Kidney (tissue), 14 donors: ENCODE data around the gene BTLA. TPM values are rescaled to one million over a fixed set of nuclear protein-coding genes. Genes with fewer than 3 reads are reported as not detected.

Source experiments
- DNase-seq, 5 donors: peaks; one replicate each; pipeline ENCODE4 v3.0.0-alpha.2; 2013 to 2020
- FAIRE-seq: peaks from 2 replicates; lab custom pipeline; 2012; peaks lifted over from hg19 to GRCh38; lab: Jason Lieb, UNC
- H3K27ac ChIP-seq, 2 donors: one replicate each; pipeline ENCODE4 v1.7.0; 2013; ENCODE audit warnings: low read depth in 2 of 2, low read length in 2 of 2, inconsistent platforms in 1 of 2
- H3K27me3 ChIP-seq: one replicate; pipeline ENCODE4 v1.7.1; 2013; ENCODE audit warnings: low read length, inconsistent platforms; ENCODE audit not compliant: control insufficient read depth, insufficient read depth
- H3K36me3 ChIP-seq, 3 donors: one replicate each; pipeline versions ENCODE4 v1.7.0 to v1.7.1; 2013; ENCODE audit warnings: low read length in 3 of 3, control low read depth in 1 of 3, inconsistent platforms in 1 of 3; ENCODE audit not compliant: insufficient read depth in 3 of 3, control insufficient read depth in 2 of 3
- H3K4me1 ChIP-seq, 3 donors: one replicate each; pipeline versions ENCODE4 v1.7.0 to v1.7.1; 2013; ENCODE audit warnings: low read length in 3 of 3, inconsistent platforms in 1 of 3, low read depth in 1 of 3; ENCODE audit not compliant: control insufficient read depth in 2 of 3, insufficient read depth in 2 of 3
- H3K4me3 ChIP-seq, 3 donors: one replicate each; pipeline versions ENCODE4 v1.7.0 to v1.8.1; 2013; ENCODE audit warnings: low read length in 3 of 3, control low read depth in 1 of 3, inconsistent platforms in 1 of 3
- H3K9ac ChIP-seq, 3 donors: one replicate each; pipeline versions ENCODE4 v1.7.0 to v1.7.1; 2013; ENCODE audit warnings: low read length in 3 of 3, control low read depth in 1 of 3, inconsistent platforms in 1 of 3
- H3K9me3 ChIP-seq, 3 donors: one replicate each; pipeline versions ENCODE4 v1.7.0 to v1.7.1; 2013; ENCODE audit warnings: low read length in 3 of 3, control low read depth in 1 of 3, inconsistent platforms in 1 of 3; ENCODE audit not compliant: control insufficient read depth in 2 of 3, insufficient read depth in 1 of 3
- CTCF ChIP-seq: IDR thresholded peaks from 3 replicates; pipeline ENCODE4 v1.5.1; 2012; ENCODE audit warnings: mild to moderate bottlenecking, moderate library complexity, borderline replicate concordance; ENCODE audit not compliant: insufficient read depth; ENCODE audit errors: extremely low read depth
- intact Hi-C: fragments of 100-400 bp; cut with DNase I; formaldehyde crosslinking; loops from one replicate; pipeline ENCODE4 v1.11.1; 2022
- polyA plus RNA-seq: library from polyadenylated mRNA; stranded (reverse); fragments of 350-450 nt; fragmentation: Illumina TruSeq; extraction: RNeasy Lipid Tissue Mini Kit (QIAGEN cat#74804); gene quantifications from one replicate; pipeline ENCODE4 v1.2.3, GENCODE V29; 2014; ENCODE audit warnings: low read depth, low replicate concordance; ENCODE audit not compliant: insufficient read depth
- total RNA-seq: library from RNA; stranded (reverse); fragmentation: NEBNext Ultra II Directional; extraction: Animal tissue kit (Norgen Biotek cat#: 25700); gene quantifications from one replicate; pipeline ENCODE4 v1.2.1, GENCODE V29; 2021
- donor health status: control.
- donor health status: control.
- donor health status: control.
- donor health status: control.
- donor health status: control.
- donor health status: DM: yes; HTN: yes; CAD: no.
- donor health status: Normal renal cell carcinoma (clear cell type).

BTLA gene
- total and polyA plus RNA-seq, 2 donors from 2014 or later, result 3.2 TPM; not detected in 1

- no peak overlapping the region for H3K4me3 ChIP-seq
- H3K4me1 ChIP-seq, result no peaks in the 10 kb centered on the region
- TF ChIP-seq CTCF, result no peak
- H3K27ac ChIP-seq, result no peak overlapping the region
- H3K36me3 ChIP-seq, result no peaks in the 10 kb centered on the region
- no peaks in the 10 kb centered on the region for H3K9me3 ChIP-seq
- FAIRE-seq, result no peak
- intact Hi-C loops, result no loop called here
- H3K9ac ChIP-seq, result no peak overlapping the region
- no peaks in the 10 kb centered on the region for H3K27me3 ChIP-seq
- no peak for DNase-seq
These were observed 7.1 kb downstream of the BTLA start for GRCh38 chr3:112492124-112492523.

GRCh38 chr3:112491373-112491772 is 7.9 kb downstream of the BTLA start:
- H3K9me3 ChIP-seq, result no peaks in the 10 kb centered on the region
- FAIRE-seq, result no peak

GRCh38 chr3:112489674-112490479 is 9.4 kb downstream of the BTLA start:
- FAIRE-seq, result no peak
- TF ChIP-seq CTCF, result no peak

More at GRCh38 chr3:112491373-112491772, 7.9 kb downstream of the BTLA start:
- intact Hi-C loops, result no loop called here
- H3K27me3 ChIP-seq, result no peaks in the 10 kb centered on the region
- no peak overlapping the region for H3K4me3 ChIP-seq
- H3K4me1 ChIP-seq, result no peaks in the 10 kb centered on the region
- no peak overlapping the region for H3K27ac ChIP-seq
- DNase-seq, result no peak
- no peak overlapping the region for H3K9ac ChIP-seq
- no peaks in the 10 kb centered on the region for H3K36me3 ChIP-seq
- TF ChIP-seq CTCF, result no peak

More at GRCh38 chr3:112489674-112490479, 9.4 kb downstream of the BTLA start:
- Histone ChIP-seq H3K4me1 (no peaks in the 10 kb centered on the region), H3K36me3 (no peaks in the 10 kb centered on the region), H3K4me3 (no peak overlapping the region), H3K9me3 (no peaks in the 10 kb centered on the region), H3K9ac (no peak overlapping the region), H3K27ac (no peak overlapping the region), H3K27me3 (no peaks in the 10 kb centered on the region)
- DNase-seq, result no peak
- intact Hi-C loops, result no loop called here
